ENCODE data around the gene RAB11FIP3. TPM values are rescaled to one million over a fixed set of nuclear protein-coding genes. Genes with fewer than 3 reads are reported as not detected.

RAB11FIP3 gene
- total and polyA plus RNA-seq, 12 donors: 12.7 to 63.4 (median 40.8) TPM

- H3K27me3 ChIP-seq: peaks cover 23% of the 10 kb centered on the region
- intact Hi-C loops (cut with DNase I): no loop called here
- DNase-seq: no peak
- no peak overlapping the region for H3K27ac ChIP-seq
- no peaks in the 10 kb centered on the region for H3K36me3 ChIP-seq (replicated peaks in 1 of 2)
- H3K4me1 ChIP-seq (replicated peaks in 1 of 2): peaks cover 16 to 17% of the 10 kb centered on the region in 2 donors
- no peak overlapping the region for H3K4me3 ChIP-seq
- 84 to 90% (median 87%) methylated on average over 21 to 43 of the region's 43 CpGs for WGBS, 4 donors
- TF ChIP-seq, protein P1, sequence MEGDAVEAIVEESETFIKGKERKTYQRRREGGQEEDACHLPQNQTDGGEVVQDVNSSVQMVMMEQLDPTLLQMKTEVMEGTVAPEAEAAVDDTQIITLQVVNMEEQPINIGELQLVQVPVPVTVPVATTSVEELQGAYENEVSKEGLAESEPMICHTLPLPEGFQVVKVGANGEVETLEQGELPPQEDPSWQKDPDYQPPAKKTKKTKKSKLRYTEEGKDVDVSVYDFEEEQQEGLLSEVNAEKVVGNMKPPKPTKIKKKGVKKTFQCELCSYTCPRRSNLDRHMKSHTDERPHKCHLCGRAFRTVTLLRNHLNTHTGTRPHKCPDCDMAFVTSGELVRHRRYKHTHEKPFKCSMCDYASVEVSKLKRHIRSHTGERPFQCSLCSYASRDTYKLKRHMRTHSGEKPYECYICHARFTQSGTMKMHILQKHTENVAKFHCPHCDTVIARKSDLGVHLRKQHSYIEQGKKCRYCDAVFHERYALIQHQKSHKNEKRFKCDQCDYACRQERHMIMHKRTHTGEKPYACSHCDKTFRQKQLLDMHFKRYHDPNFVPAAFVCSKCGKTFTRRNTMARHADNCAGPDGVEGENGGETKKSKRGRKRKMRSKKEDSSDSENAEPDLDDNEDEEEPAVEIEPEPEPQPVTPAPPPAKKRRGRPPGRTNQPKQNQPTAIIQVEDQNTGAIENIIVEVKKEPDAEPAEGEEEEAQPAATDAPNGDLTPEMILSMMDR (IDR thresholded peaks at IDR 0.05): no peak
- TF ChIP-seq POLR2A (IDR thresholded peaks at IDR 0.05): no peak
- no peaks in the 10 kb centered on the region for H3K9me3 ChIP-seq (replicated peaks in 1 of 3)
Observed at GRCh38 chr16:561957-562938, 136.8 kb downstream of the RAB11FIP3 start.

- H3K9me3 ChIP-seq (replicated peaks in 1 of 3): no peaks in the 10 kb centered on the region
- H3K36me3 ChIP-seq (replicated peaks in 1 of 2): no peaks in the 10 kb centered on the region
- no peak overlapping the region for H3K27ac ChIP-seq
- TF ChIP-seq, protein P1 (IDR thresholded peaks at IDR 0.05): no peak
- TF ChIP-seq POLR2A (IDR thresholded peaks at IDR 0.05): no peak
- peaks cover 23% of the 10 kb centered on the region for H3K27me3 ChIP-seq
- intact Hi-C loops (cut with DNase I): no loop called here
- peaks cover 24 to 25% of the 10 kb centered on the region in 2 donors for H3K4me1 ChIP-seq (replicated peaks in 1 of 2)
- no peak overlapping the region for H3K4me3 ChIP-seq
- no peak for DNase-seq
- WGBS, 4 donors: 86 to 90% (median 88%) methylated on average over 7 to 30 of the region's 30 CpGs
Observed at GRCh38 chr16:563072-563644, 137.7 kb downstream of the RAB11FIP3 start.

GRCh38 chr16:564690-565418, 139.4 kb downstream of the RAB11FIP3 start:
- whole genome bisulfite sequencing, 4 donors: 83 to 86% (median 84%) methylated on average over 21 to 42 of the region's 42 CpGs; no CpG with 5 or more reads in 1 of the 4 donors
- Histone ChIP-seq H3K4me1 (replicated peaks in 1 of 2) (peaks cover 31 to 33% of the 10 kb centered on the region in 2 donors), H3K36me3 (replicated peaks in 1 of 2) (no peaks in the 10 kb centered on the region), H3K27ac (peak overlapping the region in 1 of 5 donors; percentile 26), H3K4me3 (no peak overlapping the region), H3K9me3 (replicated peaks in 1 of 3) (no peaks in the 10 kb centered on the region), H3K27me3 (peaks cover 9% of the 10 kb centered on the region)
- no peak for DNase-seq
- no peak for TF ChIP-seq POLR2A (IDR thresholded peaks at IDR 0.05)
- TF ChIP-seq, protein P1 (IDR thresholded peaks at IDR 0.05): no peak
- intact Hi-C loops (cut with DNase I): no loop called here

Data from adrenal gland (tissue), 12 donors.